H1 (cell line): Measurements from ENCODE around the gene SSNA1. TPM values are rescaled to one million over a fixed set of nuclear protein-coding genes. Genes with fewer than 3 reads are reported as not detected.

ENCODE experiments used
- E2F6 ChIP-seq: IDR thresholded peaks from 2 replicates; pipeline ENCODE4 v1.6.1; 2012; ENCODE audit warnings: inconsistent platforms
- polyA plus RNA-seq, 7 experiments: library from polyadenylated mRNA; depleted of rRNA in 3 of 7; stranded (reverse) in 5 of 7; unstranded in 2 of 7; fragments of >200 nt in 5 of 7; fragments of 200-250 nt in 2 of 7; gene quantifications; 1 replicate in 5 of 7; 2 replicates in 1 of 7; 4 replicates in 1 of 7; pipeline versions ENCODE4 v1.2.1 to v1.2.3, GENCODE V29; 2011 to 2013; ENCODE audit warnings: missing spikeins in 2 of 7, mixed read lengths in 2 of 7
- total RNA-seq: library from RNA; stranded (reverse); fragmentation: NEBNext Ultra II Directional; extraction: Animal tissue kit (Norgen Biotek cat#: 25700); gene quantifications from 2 replicates; pipeline ENCODE4 v1.2.1, GENCODE V29; 2021

The SSNA1 gene
- total and polyA plus RNA-seq, 2 of the 8 experiments (the other 6 are each of a cell fraction or from before 2014, with no cell fraction given) = 87.3 to 157 TPM

DNA sequence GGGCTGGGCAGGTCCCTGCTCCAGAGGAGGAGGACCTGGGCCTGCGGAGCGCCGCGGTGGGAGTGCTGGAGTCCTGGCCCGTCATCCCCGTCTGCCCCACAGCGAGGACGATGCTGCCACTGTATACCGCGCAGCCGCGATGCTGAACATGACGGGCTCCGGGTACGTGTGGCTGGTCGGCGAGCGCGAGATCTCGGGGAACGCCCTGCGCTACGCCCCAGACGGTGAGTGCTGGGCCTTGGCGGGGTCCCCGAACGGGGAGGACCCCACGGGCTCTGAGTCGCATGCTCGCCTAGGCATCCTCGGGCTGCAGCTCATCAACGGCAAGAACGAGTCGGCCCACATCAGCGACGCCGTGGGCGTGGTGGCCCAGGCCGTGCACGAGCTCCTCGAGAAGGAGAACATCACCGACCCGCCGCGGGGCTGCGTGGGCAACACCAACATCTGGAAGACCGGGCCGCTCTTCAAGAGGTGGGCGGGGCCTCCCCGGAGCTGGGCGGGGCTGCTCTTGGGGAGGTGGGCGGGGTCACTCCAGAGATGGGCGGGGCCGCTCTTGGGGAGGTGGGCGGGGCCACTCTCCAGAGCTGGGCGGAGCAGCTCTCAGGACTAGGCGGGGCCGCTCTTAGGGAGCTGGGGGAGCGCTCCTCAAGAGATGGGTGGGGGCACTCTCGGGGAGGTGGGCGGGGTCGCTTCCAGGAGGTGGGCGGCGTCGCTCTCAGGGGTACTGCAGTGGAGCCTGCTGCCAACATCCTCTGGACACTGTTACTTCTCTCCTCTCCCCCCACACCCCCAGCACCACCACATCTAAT is 31.7 kb upstream of the SSNA1 start (continued):
- TF ChIP-seq E2F6 = no peak
